GM18505 (cell line): ENCODE results near the gene CIAPIN1.
A peak's percentile ranks its signal among the peaks of the same experiment; 100 is the strongest.
"Not testable (repeated sequence)": the region's sequence is repeated elsewhere in the genome, so short reads cannot be mapped to it uniquely, and the experiment has no call there.

Source experiments
- ATAC-seq: cut with Tn5 transposase; IDR thresholded peaks from one replicate; pipeline ENCODE4 v1.9.1; 2021; ENCODE audit not compliant: unreplicated experiment
- POLR2A ChIP-seq: IDR thresholded peaks from 4 replicates; pipeline ENCODE4 v1.6.1; 2011; ENCODE audit warnings: borderline replicate concordance; ENCODE audit not compliant: insufficient read depth, insufficient read length; ENCODE audit errors: extremely low read depth

CIAPIN1 gene

GRCh38 chr16:57416084-57416483, 31.1 kb downstream of the CIAPIN1 start:
- no peak for ATAC-seq
- TF ChIP-seq POLR2A = no peak

- TF ChIP-seq POLR2A = no peak
- ATAC-seq = no peak
Observed at GRCh38 chr16:57413733-57414132, 33.5 kb downstream of the CIAPIN1 start.

GRCh38 chr16:57413301-57413730, 33.9 kb downstream of the CIAPIN1 start:
- TF ChIP-seq POLR2A = peak; percentile 29
- ATAC-seq = peak; percentile 67

GRCh38 chr16:57412584-57412983, 34.6 kb downstream of the CIAPIN1 start:
- no peak for TF ChIP-seq POLR2A
- ATAC-seq = no peak

GRCh38 chr16:57411362-57411976, 35.7 kb downstream of the CIAPIN1 start:
- ATAC-seq = no peak
- TF ChIP-seq POLR2A = no peak

GRCh38 chr16:57409870-57410587, 37.2 kb downstream of the CIAPIN1 start:
- TF ChIP-seq POLR2A = no peak
- no peak for ATAC-seq

GRCh38 chr16:57409065-57409464, 38.1 kb downstream of the CIAPIN1 start:
- no peak for ATAC-seq
- no peak for TF ChIP-seq POLR2A

GRCh38 chr16:57407521-57408353, 39.4 kb downstream of the CIAPIN1 start:
- TF ChIP-seq POLR2A = no peak
- no peak for ATAC-seq

- TF ChIP-seq POLR2A = no peak
- no peak for ATAC-seq
Observed at GRCh38 chr16:57406881-57407280, 40.3 kb downstream of the CIAPIN1 start.

GRCh38 chr16:57405097-57405496, 42.1 kb downstream of the CIAPIN1 start:
- no peak for ATAC-seq
- TF ChIP-seq POLR2A = no peak

- ATAC-seq = no peak
- no peak for TF ChIP-seq POLR2A
Observed at GRCh38 chr16:57403965-57404817, 43.0 kb downstream of the CIAPIN1 start, which contains the start of gene CCL17. TSS of gene CCL17 (plus strand) at chr16:57404767. CDS start at chr16:57413933, 9,166 bp downstream.

- no peak for ATAC-seq
- no peak for TF ChIP-seq POLR2A
Observed at GRCh38 chr16:57401943-57402640, 45.1 kb downstream of the CIAPIN1 start.

GRCh38 chr16:57397493-57397892, 49.7 kb downstream of the CIAPIN1 start:
- not testable (repeated sequence) for ATAC-seq

GRCh38 chr16:57396786-57397185, 50.4 kb downstream of the CIAPIN1 start:
- ATAC-seq = no peak
- no peak for TF ChIP-seq POLR2A
